ENCODE data around the gene RNF41. TPM values are rescaled to one million over a fixed set of nuclear protein-coding genes. Genes with fewer than 3 reads are reported as not detected.
"Not testable (repeated sequence)": the region's sequence is repeated elsewhere in the genome, so short reads cannot be mapped to it uniquely, and the experiment has no call there.

RNF41 gene
- total and polyA plus RNA-seq, 7 experiments from 2014 or later = 29.4 to 45.8 (median 43.1) TPM

DNA sequence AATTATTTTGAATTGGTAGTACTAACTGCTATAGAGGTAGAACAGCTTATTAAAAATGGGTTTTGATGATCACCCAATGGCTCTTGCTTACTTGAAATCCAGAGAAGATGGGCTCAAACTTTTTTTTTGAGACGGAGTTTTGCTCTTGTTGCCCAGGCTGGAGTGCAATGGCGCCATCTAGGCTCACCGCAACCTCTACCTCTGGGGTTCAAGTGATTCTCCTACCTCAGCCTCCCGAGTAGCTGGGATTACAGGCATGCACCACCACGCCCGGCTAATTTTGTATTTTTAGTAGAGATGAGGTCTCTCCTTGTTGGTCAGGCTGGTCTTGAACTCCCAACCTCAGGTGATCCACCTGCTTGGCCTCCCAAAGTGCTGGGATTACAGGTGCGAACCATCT lies 41.2 kb upstream of the RNF41 start:
- DNase-seq; H3K27me3 ChIP-seq (ENCODE audit: control insufficient read depth in 2 of 2, insufficient read depth in 2 of 2, low read length in 2 of 2); H3K27ac ChIP-seq (ENCODE audit: low read depth, low read length); H3K27ac Mint-ChIP-seq; H3K4me3 Mint-ChIP-seq; H3K27me3 Mint-ChIP-seq; H3K4me3 ChIP-seq (ENCODE audit: low read length); H3K36me3 ChIP-seq (ENCODE audit: control insufficient read depth in 2 of 3, insufficient read depth in 3 of 3, low read length in 3 of 3); ATAC-seq; intact Hi-C loops (cut with micrococcal nuclease); H3K9me3 ChIP-seq (ENCODE audit: control insufficient read depth in 2 of 3, low read length in 3 of 3); H3K36me3 Mint-ChIP-seq; CTCF ChIA-PET; H3K9me3 Mint-ChIP-seq: not testable (repeated sequence)
- peaks cover 4 to 27% (median 25%) of the 10 kb centered on the region in 7 donors for H3K4me1 Mint-ChIP-seq
- peaks cover 6 to 12% of the 10 kb centered on the region in 2 donors for H3K4me1 ChIP-seq (ENCODE audit: control insufficient read depth in 2 of 2, insufficient read depth in 2 of 2, low read length in 2 of 2)
- POLR2A ChIA-PET = interaction anchor here (0.7 kb wide), 2 partner anchors 120 to 140 kb away, joined by 3 to 5 read pairs; no protein-coding TSS in a partner anchor

DNA sequence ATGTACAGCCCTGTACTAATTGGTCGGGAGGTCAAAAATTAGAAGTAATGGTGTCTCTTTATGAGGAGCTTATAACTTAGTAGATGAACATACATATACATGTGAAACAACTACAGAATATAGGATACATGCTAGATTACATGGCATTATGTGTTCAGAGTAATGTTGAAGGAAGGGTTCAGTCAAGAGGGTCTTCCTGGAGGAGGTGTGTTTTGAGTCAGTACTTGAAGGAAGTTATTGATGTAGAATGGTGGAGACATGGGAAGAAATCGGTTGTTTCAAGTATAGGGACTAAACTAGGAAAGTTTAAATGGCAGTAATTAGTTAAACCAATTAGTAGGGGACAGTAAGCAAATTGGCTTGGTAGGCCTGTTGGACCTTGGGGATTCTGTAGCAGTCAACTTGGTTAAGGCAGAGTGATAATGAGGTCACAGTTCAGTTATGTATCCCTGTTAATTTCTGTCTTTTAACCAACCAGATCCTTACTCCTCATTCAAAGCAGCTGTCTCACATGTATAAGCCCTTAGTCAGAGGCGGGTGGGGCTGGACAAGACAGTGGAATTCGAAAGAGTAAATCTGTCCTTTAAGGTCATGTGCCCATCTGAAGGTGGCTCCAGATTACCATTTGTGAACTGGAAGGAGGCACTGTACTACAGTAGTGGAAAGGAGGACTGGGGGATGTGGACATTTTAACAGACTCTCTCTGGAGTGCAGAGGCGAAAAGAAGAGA lies 39.9 kb upstream of the RNF41 start:
- Mint-ChIP-seq H3K27ac (no peak overlapping the region), H3K27me3 (peaks cover 0 to 2% (median 0%) of the 10 kb centered on the region in 5 donors), H3K4me3 (no peak overlapping the region), H3K4me1 (peaks cover 4 to 23% (median 22%) of the 10 kb centered on the region in 7 donors), H3K9me3 (peaks cover 0 to under 1% (median 0%) of the 10 kb centered on the region in 11 donors), H3K36me3 (no peaks in the 10 kb centered on the region)
- Histone ChIP-seq H3K36me3 (ENCODE audit: control insufficient read depth in 2 of 3, insufficient read depth in 3 of 3, low read length in 3 of 3) (peaks cover 0 to 4% (median 0%) of the 10 kb centered on the region in 3 experiments), H3K4me1 (ENCODE audit: control insufficient read depth in 2 of 2, insufficient read depth in 2 of 2, low read length in 2 of 2) (peaks cover 14 to 16% of the 10 kb centered on the region in 2 donors), H3K9me3 (ENCODE audit: control insufficient read depth in 2 of 3, low read length in 3 of 3) (no peaks in the 10 kb centered on the region), H3K27ac (ENCODE audit: low read depth, low read length) (no peak overlapping the region), H3K27me3 (ENCODE audit: control insufficient read depth in 2 of 2, insufficient read depth in 2 of 2, low read length in 2 of 2) (no peaks in the 10 kb centered on the region), H3K4me3 (ENCODE audit: low read length) (no peak overlapping the region)
- CTCF ChIA-PET = no interaction called here
- POLR2A ChIA-PET = interaction anchor here (1.4 kb wide), 1 partner anchor 9 kb away, joined by 3 read pairs; no protein-coding TSS in a partner anchor
- DNase-seq (no peak), ATAC-seq (no peak)
- intact Hi-C loops (cut with micrococcal nuclease) = no loop called here

DNA sequence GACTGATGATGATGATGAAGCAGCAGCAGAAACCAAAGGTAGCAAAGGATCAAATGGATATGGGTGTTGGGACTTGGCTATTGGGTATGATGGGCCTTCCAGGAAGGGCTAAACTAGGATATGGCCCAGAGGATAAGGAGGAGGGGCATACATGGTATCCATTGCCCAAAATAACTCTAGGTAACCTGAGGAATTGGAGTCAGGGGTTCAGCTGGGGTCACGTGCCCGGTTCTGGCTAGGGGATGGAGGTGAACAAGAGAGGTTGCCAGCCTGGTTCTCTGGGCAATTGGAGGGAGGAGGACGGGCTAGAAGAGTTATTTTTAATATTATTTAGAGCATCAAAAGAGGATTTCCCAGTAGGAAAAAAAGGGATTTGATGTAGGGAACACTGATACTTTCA lies 39.2 kb upstream of the RNF41 start:
- peak overlapping the region in 1 of 9 donors; percentile 6 for H3K27ac Mint-ChIP-seq
- ChIA-PET POLR2A (interaction anchor here (1.4 kb wide), 1 partner anchor 8 kb away, joined by 3 read pairs; no protein-coding TSS in a partner anchor), CTCF (interaction anchor here (1.0 kb wide), 1 partner anchor 71 kb away, joined by 3 read pairs; the partner anchor contains the start of gene SMARCC2)
- peak overlapping the region in 1 of 10 donors; percentile 58 for H3K4me3 Mint-ChIP-seq
- H3K27me3 Mint-ChIP-seq = peaks cover 0 to 2% (median 0%) of the 10 kb centered on the region in 5 donors
- intact Hi-C loops (cut with micrococcal nuclease) = no loop called here
- DNase-seq (no peak), ATAC-seq (no peak)
- no peaks in the 10 kb centered on the region for H3K9me3 Mint-ChIP-seq
- peaks cover 11 to 25% (median 22%) of the 10 kb centered on the region in 7 donors for H3K4me1 Mint-ChIP-seq
- no peaks in the 10 kb centered on the region for H3K27me3 ChIP-seq (ENCODE audit: control insufficient read depth in 2 of 2, insufficient read depth in 2 of 2, low read length in 2 of 2)
- no peak overlapping the region for H3K27ac ChIP-seq (ENCODE audit: low read depth, low read length)
- H3K36me3 ChIP-seq (ENCODE audit: control insufficient read depth in 2 of 3, insufficient read depth in 3 of 3, low read length in 3 of 3) = peaks cover 0 to 7% (median 0%) of the 10 kb centered on the region in 3 experiments
- no peak overlapping the region for H3K4me3 ChIP-seq (ENCODE audit: low read length)
- H3K36me3 Mint-ChIP-seq = peaks cover 0 to 4% (median 0%) of the 10 kb centered on the region in 5 donors
- no peaks in the 10 kb centered on the region for H3K9me3 ChIP-seq (ENCODE audit: control insufficient read depth in 2 of 3, low read length in 3 of 3)
- peaks cover 18 to 19% of the 10 kb centered on the region in 2 donors for H3K4me1 ChIP-seq (ENCODE audit: control insufficient read depth in 2 of 2, insufficient read depth in 2 of 2, low read length in 2 of 2)

DNA sequence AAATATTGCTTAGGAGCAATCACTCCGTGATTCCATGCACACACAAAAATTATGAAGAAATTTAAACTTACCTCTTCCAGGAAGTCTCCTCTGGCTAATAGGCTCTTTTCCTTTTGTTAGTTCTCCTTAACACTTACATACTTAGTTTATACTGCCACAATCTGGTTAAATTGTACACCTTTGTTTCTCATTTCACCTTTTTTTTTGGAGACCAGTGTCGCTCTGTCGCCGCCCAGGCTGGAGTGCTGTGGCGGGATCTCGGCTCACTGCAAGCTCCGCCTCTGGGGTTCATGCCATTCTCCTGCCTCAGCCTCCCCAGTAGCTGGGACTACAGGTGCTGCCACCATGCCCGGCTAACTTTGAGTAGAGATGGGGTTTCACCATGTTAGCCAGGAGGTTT lies 38.7 kb upstream of the RNF41 start:
- DNase-seq = no peak
- Histone ChIP-seq H3K4me1 (ENCODE audit: control insufficient read depth in 2 of 2, insufficient read depth in 2 of 2, low read length in 2 of 2) (peaks cover 18 to 19% of the 10 kb centered on the region in 2 donors), H3K36me3 (ENCODE audit: control insufficient read depth in 2 of 3, insufficient read depth in 3 of 3, low read length in 3 of 3) (peaks cover 0 to 12% (median 0%) of the 10 kb centered on the region in 3 experiments), H3K9me3 (ENCODE audit: control insufficient read depth in 2 of 3, low read length in 3 of 3) (no peaks in the 10 kb centered on the region), H3K27me3 (ENCODE audit: control insufficient read depth in 2 of 2, insufficient read depth in 2 of 2, low read length in 2 of 2) (no peaks in the 10 kb centered on the region), H3K4me3 (ENCODE audit: low read length) (no peak overlapping the region), H3K27ac (ENCODE audit: low read depth, low read length) (no peak overlapping the region)
- POLR2A ChIA-PET = interaction anchor here (1.4 kb wide), 1 partner anchor 8 kb away, joined by 3 read pairs; no protein-coding TSS in a partner anchor
- peak overlapping the region in 6 of 10 donors; percentile 19 to 61 (median 46) for H3K4me3 Mint-ChIP-seq
- peak overlapping the region in 2 of 9 donors; percentile 58 to 65 for H3K27ac Mint-ChIP-seq
- intact Hi-C loops (cut with micrococcal nuclease) = no loop called here
- H3K4me1 Mint-ChIP-seq = peaks cover 13 to 23% (median 19%) of the 10 kb centered on the region in 7 donors
- peaks cover 0 to 2% (median 0%) of the 10 kb centered on the region in 5 donors for H3K27me3 Mint-ChIP-seq
- CTCF ChIA-PET = interaction anchor here (1.0 kb wide), 1 partner anchor 71 kb away, joined by 3 read pairs; the partner anchor contains the start of gene SMARCC2
- no peaks in the 10 kb centered on the region for H3K9me3 Mint-ChIP-seq
- ATAC-seq = no peak
- H3K36me3 Mint-ChIP-seq = peaks cover 0 to 5% (median 0%) of the 10 kb centered on the region in 5 donors

DNA sequence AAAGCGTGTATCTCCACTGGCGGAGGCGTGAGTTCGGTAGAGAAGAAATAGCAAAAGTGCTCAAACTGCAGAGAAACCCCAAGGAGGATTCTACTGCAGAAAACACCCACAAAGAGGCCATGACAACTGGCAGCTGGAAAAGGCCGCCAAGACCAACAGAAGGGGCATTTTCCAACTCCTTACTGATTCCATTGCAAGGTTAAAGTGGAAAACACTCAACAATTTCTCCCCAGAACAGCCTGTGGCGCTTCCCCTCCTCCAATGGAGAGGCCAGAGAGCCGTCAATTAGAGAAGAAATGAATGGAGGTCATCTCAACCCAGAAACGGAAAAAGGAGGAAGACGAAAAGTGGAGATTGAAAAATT lies 37.1 kb upstream of the RNF41 start:
- peaks cover 0 to 17% (median 5%) of the 10 kb centered on the region in 5 donors for H3K36me3 Mint-ChIP-seq
- ATAC-seq (no peak), DNase-seq (no peak)
- H3K27ac Mint-ChIP-seq = peak overlapping the region; percentile 69 to 94 (median 90)
- H3K4me1 Mint-ChIP-seq = peaks cover 13 to 27% (median 21%) of the 10 kb centered on the region in 7 donors
- Histone ChIP-seq H3K27me3 (ENCODE audit: control insufficient read depth in 2 of 2, insufficient read depth in 2 of 2, low read length in 2 of 2) (no peaks in the 10 kb centered on the region), H3K36me3 (ENCODE audit: control insufficient read depth in 2 of 3, insufficient read depth in 3 of 3, low read length in 3 of 3) (peaks cover under 1 to 26% (median 6%) of the 10 kb centered on the region in 3 experiments), H3K9me3 (ENCODE audit: control insufficient read depth in 2 of 3, low read length in 3 of 3) (no peaks in the 10 kb centered on the region), H3K4me3 (ENCODE audit: low read length) (peak overlapping the region; percentile 99), H3K27ac (ENCODE audit: low read depth, low read length) (peak overlapping the region; percentile 90), H3K4me1 (ENCODE audit: control insufficient read depth in 2 of 2, insufficient read depth in 2 of 2, low read length in 2 of 2) (peaks cover 18 to 19% of the 10 kb centered on the region in 2 donors)
- peaks cover 0 to 2% (median 0%) of the 10 kb centered on the region in 5 donors for H3K27me3 Mint-ChIP-seq
- H3K9me3 Mint-ChIP-seq = no peaks in the 10 kb centered on the region
- H3K4me3 Mint-ChIP-seq = peak overlapping the region; percentile 87 to 97 (median 93)
- intact Hi-C loops (cut with micrococcal nuclease) = loop anchor here (1.0 to 5.0 kb wide), 12 partner anchors 7 to 521 kb away; partner anchors contain the start of genes NABP2 (in 2 of the 2), COQ10A (in 1 of the 2), CS (in 1 of the 2) and STAT2 (in 1 of the 2)
- ChIA-PET POLR2A (interaction anchor here (0.8 to 2.5 kb wide), 12 partner anchors 8 to 186 kb away, joined by 3 to 7 read pairs (median 4); partner anchors contain the start of genes CNPY2, COQ10A, SMARCC2 and ZC3H10), CTCF (interaction anchor here (0.7 to 1.7 kb wide), 11 partner anchors 11 to 1966 kb away, joined by 3 to 10 read pairs (median 4); partner anchors contain the start of genes RNF41 and ZC3H10)

All from naive thymus-derived CD4-positive, alpha-beta T cell (primary cell).